ENCODE measurements around the gene OARD1. TPM values are rescaled to one million over a fixed set of nuclear protein-coding genes. Genes with fewer than 3 reads are reported as not detected.

Gene OARD1
- total and polyA plus RNA-seq, 10 of the 15 experiments (the other 5 are each of a cell fraction or from before 2014, with no cell fraction given): 19.0 to 63.5 (median 43.6) TPM

DNA sequence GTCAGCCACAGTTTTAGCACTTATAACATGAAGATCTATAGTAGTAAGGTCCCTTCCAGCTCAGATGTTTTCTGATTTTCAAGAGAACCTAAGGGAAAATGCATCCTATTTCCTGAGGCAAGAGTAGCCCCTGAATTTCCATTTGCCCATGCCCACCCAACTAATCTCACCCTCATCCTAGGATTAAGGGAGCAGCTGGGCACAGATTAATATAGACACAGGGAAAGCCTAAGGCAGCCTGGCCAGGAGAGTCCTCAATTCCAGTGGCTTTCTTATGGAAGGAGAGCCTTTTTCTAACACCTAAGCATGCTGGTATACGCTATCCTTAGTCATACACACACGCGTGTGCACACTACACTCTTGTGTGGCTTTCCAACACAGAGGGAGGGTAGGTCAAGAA lies 17.6 kb downstream of the OARD1 start (continued):
- TF ChIP-seq KLF5 (IDR thresholded peaks at IDR 0.05; ENCODE audit: partially characterized antibody): no peak

DNA sequence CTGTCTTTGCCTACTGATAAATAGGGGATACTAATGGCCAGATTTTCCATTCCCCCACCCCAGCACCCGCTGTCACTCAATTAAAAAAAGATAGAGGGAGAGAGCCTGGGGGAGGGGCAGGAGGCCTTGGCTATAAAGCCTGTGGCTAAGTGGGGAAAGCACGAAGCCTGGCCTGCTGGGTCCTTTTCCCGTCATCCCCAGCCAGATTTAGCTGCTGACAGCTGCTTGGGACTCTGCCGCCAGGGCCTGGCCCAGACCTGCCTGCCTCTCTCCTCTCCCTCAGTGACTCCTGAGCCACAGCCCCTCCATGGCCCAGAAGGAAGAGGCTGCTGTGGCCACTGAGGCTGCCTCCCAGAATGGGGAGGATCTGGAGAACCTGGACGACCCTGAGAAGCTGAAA lies 19.1 kb downstream of the OARD1 start, which contains the start of gene APOBEC2:
Gene APOBEC2, plus strand, starts transcription at position 162 of the 400 bp plus-strand sequence. Its CDS starts 146 bp downstream, at position 308.
- BruUV-seq (replicated peaks): no TSS peak
- Histone ChIP-seq H3K9me3 (replicated peaks; ENCODE audit: control insufficient read depth, insufficient read depth, low read length) (no peaks in the 10 kb centered on the region), H3K79me2 (ENCODE audit: control insufficient read depth, insufficient read depth, low read length) (no peaks in the 10 kb centered on the region), H3K4me1 (ENCODE audit: control insufficient read depth, insufficient read depth, low read length) (no peaks in the 10 kb centered on the region), H3K4me2 (ENCODE audit: control insufficient read depth, insufficient read depth) (no peak within 1 kb of the TSS), H3K27me3 (replicated peaks in 1 of 2; ENCODE audit: control insufficient read depth in 2 of 2, insufficient read depth in 2 of 2, low read length in 1 of 2) (no peaks in the 10 kb centered on the region), H3K9ac (ENCODE audit: control insufficient read depth, insufficient read depth, low read length) (no peak within 1 kb of the TSS), H3K27ac (ENCODE audit: control insufficient read depth, insufficient read depth) (no peak within 1 kb of the TSS), H3K36me3 (ENCODE audit: control insufficient read depth in 2 of 2, insufficient read depth in 2 of 2, low read length in 1 of 2) (no peaks in the 10 kb centered on the region; a peak in 1 of 4 replicates), H3K4me3 (no peak within 1 kb of the TSS), H2AFZ (ENCODE audit: control insufficient read depth, low read depth, low read length) (no peak within 1 kb of the TSS), H4K20me1 (ENCODE audit: control insufficient read depth, insufficient read depth) (no peaks in the 10 kb centered on the region)
- FAIRE-seq (no peak), ATAC-seq (no peak), DNase-seq (ENCODE audit: low read depth, low spot score) (no peak)
- TF ChIP-seq BACH1 (IDR thresholded peaks at IDR 0.05; ENCODE audit: borderline replicate concordance) (no peak), NFYB (IDR thresholded peaks at IDR 0.05; ENCODE audit: insufficient read depth, low read depth, low read length) (no peak), BCL11A (IDR thresholded peaks at IDR 0.05; ENCODE audit: low read depth, low read length) (no peak), ZZZ3 (IDR thresholded peaks at IDR 0.05; ENCODE audit: control insufficient read depth, insufficient read length, low read depth) (no peak), NR2C1 (IDR thresholded peaks at IDR 0.05) (no peak), MXI1 (IDR thresholded peaks at IDR 0.05; ENCODE audit: low read depth, low read length) (no peak)
- TF ChIP-seq, protein P1, sequence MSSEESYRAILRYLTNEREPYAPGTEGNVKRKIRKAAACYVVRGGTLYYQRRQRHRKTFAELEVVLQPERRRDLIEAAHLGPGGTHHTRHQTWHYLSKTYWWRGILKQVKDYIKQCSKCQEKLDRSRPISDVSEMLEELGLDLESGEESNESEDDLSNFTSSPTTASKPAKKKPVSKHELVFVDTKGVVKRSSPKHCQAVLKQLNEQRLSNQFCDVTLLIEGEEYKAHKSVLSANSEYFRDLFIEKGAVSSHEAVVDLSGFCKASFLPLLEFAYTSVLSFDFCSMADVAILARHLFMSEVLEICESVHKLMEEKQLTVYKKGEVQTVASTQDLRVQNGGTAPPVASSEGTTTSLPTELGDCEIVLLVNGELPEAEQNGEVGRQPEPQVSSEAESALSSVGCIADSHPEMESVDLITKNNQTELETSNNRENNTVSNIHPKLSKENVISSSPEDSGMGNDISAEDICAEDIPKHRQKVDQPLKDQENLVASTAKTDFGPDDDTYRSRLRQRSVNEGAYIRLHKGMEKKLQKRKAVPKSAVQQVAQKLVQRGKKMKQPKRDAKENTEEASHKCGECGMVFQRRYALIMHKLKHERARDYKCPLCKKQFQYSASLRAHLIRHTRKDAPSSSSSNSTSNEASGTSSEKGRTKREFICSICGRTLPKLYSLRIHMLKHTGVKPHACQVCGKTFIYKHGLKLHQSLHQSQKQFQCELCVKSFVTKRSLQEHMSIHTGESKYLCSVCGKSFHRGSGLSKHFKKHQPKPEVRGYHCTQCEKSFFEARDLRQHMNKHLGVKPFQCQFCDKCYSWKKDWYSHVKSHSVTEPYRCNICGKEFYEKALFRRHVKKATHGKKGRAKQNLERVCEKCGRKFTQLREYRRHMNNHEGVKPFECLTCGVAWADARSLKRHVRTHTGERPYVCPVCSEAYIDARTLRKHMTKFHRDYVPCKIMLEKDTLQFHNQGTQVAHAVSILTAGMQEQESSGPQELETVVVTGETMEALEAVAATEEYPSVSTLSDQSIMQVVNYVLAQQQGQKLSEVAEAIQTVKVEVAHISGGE (CRISPR knock-in tag; IDR thresholded peaks at IDR 0.05): no peak
- TF ChIP-seq, protein P2, sequence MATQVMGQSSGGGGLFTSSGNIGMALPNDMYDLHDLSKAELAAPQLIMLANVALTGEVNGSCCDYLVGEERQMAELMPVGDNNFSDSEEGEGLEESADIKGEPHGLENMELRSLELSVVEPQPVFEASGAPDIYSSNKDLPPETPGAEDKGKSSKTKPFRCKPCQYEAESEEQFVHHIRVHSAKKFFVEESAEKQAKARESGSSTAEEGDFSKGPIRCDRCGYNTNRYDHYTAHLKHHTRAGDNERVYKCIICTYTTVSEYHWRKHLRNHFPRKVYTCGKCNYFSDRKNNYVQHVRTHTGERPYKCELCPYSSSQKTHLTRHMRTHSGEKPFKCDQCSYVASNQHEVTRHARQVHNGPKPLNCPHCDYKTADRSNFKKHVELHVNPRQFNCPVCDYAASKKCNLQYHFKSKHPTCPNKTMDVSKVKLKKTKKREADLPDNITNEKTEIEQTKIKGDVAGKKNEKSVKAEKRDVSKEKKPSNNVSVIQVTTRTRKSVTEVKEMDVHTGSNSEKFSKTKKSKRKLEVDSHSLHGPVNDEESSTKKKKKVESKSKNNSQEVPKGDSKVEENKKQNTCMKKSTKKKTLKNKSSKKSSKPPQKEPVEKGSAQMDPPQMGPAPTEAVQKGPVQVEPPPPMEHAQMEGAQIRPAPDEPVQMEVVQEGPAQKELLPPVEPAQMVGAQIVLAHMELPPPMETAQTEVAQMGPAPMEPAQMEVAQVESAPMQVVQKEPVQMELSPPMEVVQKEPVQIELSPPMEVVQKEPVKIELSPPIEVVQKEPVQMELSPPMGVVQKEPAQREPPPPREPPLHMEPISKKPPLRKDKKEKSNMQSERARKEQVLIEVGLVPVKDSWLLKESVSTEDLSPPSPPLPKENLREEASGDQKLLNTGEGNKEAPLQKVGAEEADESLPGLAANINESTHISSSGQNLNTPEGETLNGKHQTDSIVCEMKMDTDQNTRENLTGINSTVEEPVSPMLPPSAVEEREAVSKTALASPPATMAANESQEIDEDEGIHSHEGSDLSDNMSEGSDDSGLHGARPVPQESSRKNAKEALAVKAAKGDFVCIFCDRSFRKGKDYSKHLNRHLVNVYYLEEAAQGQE (IDR thresholded peaks at IDR 0.05; ENCODE audit: low read depth, low read length): no peak
- TF ChIP-seq, protein P3, sequence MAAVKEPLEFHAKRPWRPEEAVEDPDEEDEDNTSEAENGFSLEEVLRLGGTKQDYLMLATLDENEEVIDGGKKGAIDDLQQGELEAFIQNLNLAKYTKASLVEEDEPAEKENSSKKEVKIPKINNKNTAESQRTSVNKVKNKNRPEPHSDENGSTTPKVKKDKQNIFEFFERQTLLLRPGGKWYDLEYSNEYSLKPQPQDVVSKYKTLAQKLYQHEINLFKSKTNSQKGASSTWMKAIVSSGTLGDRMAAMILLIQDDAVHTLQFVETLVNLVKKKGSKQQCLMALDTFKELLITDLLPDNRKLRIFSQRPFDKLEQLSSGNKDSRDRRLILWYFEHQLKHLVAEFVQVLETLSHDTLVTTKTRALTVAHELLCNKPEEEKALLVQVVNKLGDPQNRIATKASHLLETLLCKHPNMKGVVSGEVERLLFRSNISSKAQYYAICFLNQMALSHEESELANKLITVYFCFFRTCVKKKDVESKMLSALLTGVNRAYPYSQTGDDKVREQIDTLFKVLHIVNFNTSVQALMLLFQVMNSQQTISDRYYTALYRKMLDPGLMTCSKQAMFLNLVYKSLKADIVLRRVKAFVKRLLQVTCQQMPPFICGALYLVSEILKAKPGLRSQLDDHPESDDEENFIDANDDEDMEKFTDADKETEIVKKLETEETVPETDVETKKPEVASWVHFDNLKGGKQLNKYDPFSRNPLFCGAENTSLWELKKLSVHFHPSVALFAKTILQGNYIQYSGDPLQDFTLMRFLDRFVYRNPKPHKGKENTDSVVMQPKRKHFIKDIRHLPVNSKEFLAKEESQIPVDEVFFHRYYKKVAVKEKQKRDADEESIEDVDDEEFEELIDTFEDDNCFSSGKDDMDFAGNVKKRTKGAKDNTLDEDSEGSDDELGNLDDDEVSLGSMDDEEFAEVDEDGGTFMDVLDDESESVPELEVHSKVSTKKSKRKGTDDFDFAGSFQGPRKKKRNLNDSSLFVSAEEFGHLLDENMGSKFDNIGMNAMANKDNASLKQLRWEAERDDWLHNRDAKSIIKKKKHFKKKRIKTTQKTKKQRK (IDR thresholded peaks at IDR 0.05; ENCODE audit: low read depth, low read length): no peak
- ChIA-PET CTCF (interaction anchor here (0.9 to 1.5 kb wide), 5 partner anchors 12 to 17 kb away, joined by 3 to 5 read pairs (median 4); no protein-coding TSS in a partner anchor), POLR2A (no interaction called here), RAD21 (ENCODE audit: unreplicated experiment) (no interaction called here), SMC1A (ENCODE audit: uncharacterized antibody, unreplicated experiment) (interaction anchor here (1.0 kb wide), 1 partner anchor 14 kb away, joined by 3 read pairs; the partner anchor contains the start of gene UNC5CL)
- in situ Hi-C loops (cut with MboI) (no loop called here), intact Hi-C loops (cut with micrococcal nuclease; ENCODE audit: unreplicated experiment) (no loop called here)
- 65% methylated on average over 5 of the region's 5 CpGs for WGBS (ENCODE audit: insufficient coverage, insufficient replicate concordance, low lambda C conversion rate, missing lambda C conversion rate)

All from GM12878 (cell line).